GM23248 (cell line): ENCODE measurements around the gene DCUN1D1. TPM values are rescaled to one million over a fixed set of nuclear protein-coding genes. Genes with fewer than 3 reads are reported as not detected.

Source experiments
- DNase-seq: peaks from one replicate; pipeline ENCODE4 v3.0.0-alpha.2; 2015
- H2AFZ ChIP-seq: fragments of 200-600 bp; sonication (generic); 2 replicates; pipeline ENCODE4 v1.6.1; 2016; ENCODE audit warnings: antibody characterized with exemption
- H3F3A ChIP-seq: fragments of 200-600 bp; sonication (generic); 2 replicates; pipeline ENCODE4 v1.6.1; 2016; ENCODE audit warnings: mild to moderate bottlenecking, antibody characterized with exemption, mixed run types; ENCODE audit not compliant: insufficient read depth
- H3K27ac ChIP-seq: fragments of 200-600 bp; sonication (generic); 2 replicates; pipeline ENCODE4 v1.5.1; 2016; ENCODE audit warnings: mild to moderate bottlenecking
- H3K27me3 ChIP-seq: fragments of 200-600 bp; sonication (generic); replicated peaks from 2 replicates; pipeline ENCODE4 v1.6.1; 2016; ENCODE audit warnings: mild to moderate bottlenecking; ENCODE audit not compliant: insufficient read depth
- H3K36me3 ChIP-seq: fragments of 200-600 bp; sonication (generic); 2 replicates; pipeline ENCODE4 v1.6.1; 2016; ENCODE audit warnings: low read depth, mild to moderate bottlenecking
- H3K4me1 ChIP-seq: fragments of 200-600 bp; sonication (generic); 2 replicates; pipeline ENCODE4 v1.6.1; 2016; ENCODE audit warnings: mild to moderate bottlenecking; ENCODE audit not compliant: insufficient read depth
- H3K4me2 ChIP-seq: fragments of 200-600 bp; sonication (generic); one replicate; pipeline ENCODE4 v1.6.1; 2016; ENCODE audit warnings: mild to moderate bottlenecking; ENCODE audit not compliant: unreplicated experiment
- H3K4me3 ChIP-seq: fragments of 200-600 bp; sonication (generic); 2 replicates; pipeline ENCODE4 v1.5.1; 2016; ENCODE audit warnings: mild to moderate bottlenecking
- H3K79me2 ChIP-seq: fragments of 200-600 bp; sonication (generic); 2 replicates; pipeline ENCODE4 v1.6.1; 2016; ENCODE audit warnings: mild to moderate bottlenecking; ENCODE audit not compliant: insufficient read depth
- H3K9ac ChIP-seq: fragments of 200-600 bp; sonication (generic); 2 replicates; pipeline ENCODE4 v1.6.1; 2016; ENCODE audit warnings: mild to moderate bottlenecking
- H3K9me2 ChIP-seq: fragments of 200-600 bp; sonication (generic); 2 replicates; pipeline ENCODE4 v1.6.1; 2016; ENCODE audit warnings: mixed run types, mild to moderate bottlenecking, moderate library complexity; ENCODE audit not compliant: insufficient read depth
- H3K9me3 ChIP-seq: fragments of 200-600 bp; sonication (generic); one replicate; pipeline ENCODE4 v1.6.1; 2017; ENCODE audit warnings: low read depth
- H4K20me1 ChIP-seq: fragments of 200-600 bp; sonication (generic); 2 replicates; pipeline ENCODE4 v1.6.0; 2016; ENCODE audit not compliant: insufficient read depth
- EZH2 ChIP-seq: fragments of 200-600 bp; sonication (generic); IDR thresholded peaks from 2 replicates; pipeline ENCODE4 v1.6.1; 2018; ENCODE audit warnings: antibody characterized with exemption, mild to moderate bottlenecking; ENCODE audit not compliant: insufficient read depth, poor library complexity, severe bottlenecking
- EZH2phosphoT487 ChIP-seq: fragments of 200-600 bp; sonication (generic); IDR thresholded peaks from 2 replicates; pipeline ENCODE4 v1.6.1; 2018; ENCODE audit warnings: antibody characterized with exemption, moderate library complexity, mild to moderate bottlenecking, low read depth; ENCODE audit not compliant: insufficient read depth
- WGBS, 2 experiments: methylation state at CpG; one replicate each; pipeline ENCODE4 v1.1.6; 2015 to 2017; ENCODE audit warnings: low lambda C conversion rate in 2 of 2, low coverage in 1 of 2; ENCODE audit errors: missing lambda C conversion rate in 2 of 2; 5-methylcytosine and 5-hydroxymethylcytosine counted together
- in situ Hi-C: fragments of 300-500 bp; cut with MboI; formaldehyde crosslinking; loops from 2 replicates; pipeline ENCODE4 v1.15.0; 2020
- polyA plus RNA-seq: library from polyadenylated mRNA; unstranded; fragments of >200 nt; fragmentation: Nextera tagmentation; extraction: Ambion mirVana; gene quantifications from 2 replicates; pipeline ENCODE4 v1.2.1, GENCODE V29; 2016
- total RNA-seq: library from RNA; depleted of rRNA; stranded (reverse); fragments of >200 nt; shearing (Covaris generic); gene quantifications from 2 replicates; pipeline ENCODE4 v1.2.3, GENCODE V29; 2014

Gene DCUN1D1
- total and polyA plus RNA-seq, 2 experiments from 2014 or later: 28.5 to 31.7 TPM

DNA sequence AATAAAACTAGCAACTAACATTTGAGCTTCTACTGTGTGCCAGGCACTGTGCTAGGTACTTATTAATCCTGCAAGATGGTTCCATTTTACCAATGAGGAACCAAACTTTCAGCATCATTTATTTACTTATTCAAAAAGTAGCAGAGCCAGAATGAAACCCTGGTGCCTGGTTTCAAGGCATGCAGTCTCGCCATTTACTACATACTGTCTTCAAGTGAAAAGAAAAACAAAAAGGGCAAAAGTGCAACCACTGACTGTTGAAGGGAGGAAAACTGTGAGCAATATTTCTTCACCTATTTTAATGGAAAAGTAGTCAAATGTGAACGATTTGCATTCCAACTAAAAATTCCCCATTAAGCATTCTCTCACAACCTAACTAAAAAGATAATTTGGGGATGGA is 8.7 kb downstream of the DCUN1D1 start:
- Histone ChIP-seq H3K4me2 (no peak overlapping the region), H3K79me2 (peaks cover 100% of the 10 kb centered on the region), H3K4me1 (peaks cover 18% of the 10 kb centered on the region), H4K20me1 (no peaks in the 10 kb centered on the region), H3K27ac (no peak overlapping the region), H3K9ac (no peak overlapping the region), H2AFZ (no peak overlapping the region), H3K36me3 (no peaks in the 10 kb centered on the region), H3F3A (no peaks in the 10 kb centered on the region), H3K9me2 (no peaks in the 10 kb centered on the region), H3K4me3 (no peak overlapping the region), H3K9me3 (no peaks in the 10 kb centered on the region), H3K27me3 (no peaks in the 10 kb centered on the region)
- in situ Hi-C loops: no loop called here
- no peak for DNase-seq
- TF ChIP-seq EZH2phosphoT487: no peak
- TF ChIP-seq EZH2: no peak
- 95 to 100% methylated on average over 2 of the region's 2 CpGs for WGBS, 2 experiments

DNA sequence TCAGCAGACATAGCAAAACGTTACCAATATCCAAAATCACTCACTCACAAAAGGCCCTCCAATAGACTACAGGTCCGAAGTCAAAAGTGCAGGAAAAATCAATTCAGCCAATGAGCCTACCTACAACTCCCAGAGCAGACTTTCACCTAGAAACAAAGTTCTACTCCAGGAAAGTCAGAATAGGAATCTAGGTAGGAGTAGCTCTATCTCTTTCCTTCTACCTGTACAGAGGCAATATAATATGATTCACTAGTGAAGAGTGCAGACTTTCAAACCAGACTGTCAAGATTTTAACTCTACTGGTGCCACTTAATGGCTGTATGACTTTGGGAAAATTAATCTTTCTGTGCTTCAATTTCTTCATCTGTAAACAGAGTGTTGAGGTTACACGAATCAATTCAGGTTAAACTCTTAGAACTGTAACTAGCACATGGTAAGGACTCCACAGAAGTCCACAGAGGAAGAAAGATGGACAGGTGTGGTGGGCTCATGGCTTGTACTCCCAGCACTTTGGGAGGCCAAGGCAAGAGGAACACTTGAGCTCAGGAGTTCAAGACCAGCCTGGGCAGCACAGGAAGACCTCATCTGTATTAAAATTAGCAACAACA is 9.4 kb downstream of the DCUN1D1 start:
- Histone ChIP-seq H3F3A (no peaks in the 10 kb centered on the region), H3K36me3 (no peaks in the 10 kb centered on the region), H4K20me1 (no peaks in the 10 kb centered on the region), H3K79me2 (peaks cover 100% of the 10 kb centered on the region), H3K27ac (no peak overlapping the region), H3K4me2 (no peak overlapping the region), H3K4me1 (peaks cover 18% of the 10 kb centered on the region), H3K4me3 (no peak overlapping the region), H2AFZ (no peak overlapping the region), H3K9me2 (no peaks in the 10 kb centered on the region), H3K27me3 (no peaks in the 10 kb centered on the region), H3K9me3 (no peaks in the 10 kb centered on the region), H3K9ac (no peak overlapping the region)
- TF ChIP-seq EZH2phosphoT487: no peak
- no peak for TF ChIP-seq EZH2
- in situ Hi-C loops: no loop called here
- DNase-seq: no peak
- 89 to 91% methylated on average over 3 of the region's 3 CpGs for WGBS, 2 experiments

DNA sequence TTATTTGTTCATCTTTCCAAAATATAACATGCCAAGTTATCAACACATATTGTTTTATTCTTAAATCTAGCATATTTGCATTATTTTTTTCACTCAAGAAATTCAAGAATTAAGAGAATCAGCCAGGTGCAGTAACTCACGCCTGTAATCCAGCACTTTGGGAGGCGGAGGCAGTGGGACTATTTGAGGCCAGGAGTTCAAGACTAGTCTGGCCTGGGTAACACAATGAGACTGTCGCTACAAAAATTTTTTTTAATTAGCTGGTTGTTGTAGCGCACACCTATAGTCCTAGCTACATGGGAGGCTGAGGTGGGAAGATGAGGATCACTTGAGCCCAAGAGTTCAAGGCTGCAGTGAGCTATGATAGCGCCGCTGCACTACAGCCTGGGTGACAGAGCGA is 10.5 kb downstream of the DCUN1D1 start:
- DNase-seq: no peak
- TF ChIP-seq EZH2phosphoT487 (no peak), EZH2 (no peak)
- Histone ChIP-seq H4K20me1 (no peaks in the 10 kb centered on the region), H3K27ac (peak overlapping the region; percentile 49), H3K4me2 (peak overlapping the region; percentile 57), H3F3A (no peaks in the 10 kb centered on the region), H3K9me3 (no peaks in the 10 kb centered on the region), H3K36me3 (no peaks in the 10 kb centered on the region), H3K9ac (no peak overlapping the region), H3K79me2 (peaks cover 100% of the 10 kb centered on the region), H3K9me2 (no peaks in the 10 kb centered on the region), H3K27me3 (no peaks in the 10 kb centered on the region), H3K4me1 (peaks cover 18% of the 10 kb centered on the region), H3K4me3 (no peak overlapping the region), H2AFZ (no peak overlapping the region)
- WGBS, 2 experiments: 89 to 90% methylated on average over 7 of the region's 7 CpGs
- in situ Hi-C loops: no loop called here

DNA sequence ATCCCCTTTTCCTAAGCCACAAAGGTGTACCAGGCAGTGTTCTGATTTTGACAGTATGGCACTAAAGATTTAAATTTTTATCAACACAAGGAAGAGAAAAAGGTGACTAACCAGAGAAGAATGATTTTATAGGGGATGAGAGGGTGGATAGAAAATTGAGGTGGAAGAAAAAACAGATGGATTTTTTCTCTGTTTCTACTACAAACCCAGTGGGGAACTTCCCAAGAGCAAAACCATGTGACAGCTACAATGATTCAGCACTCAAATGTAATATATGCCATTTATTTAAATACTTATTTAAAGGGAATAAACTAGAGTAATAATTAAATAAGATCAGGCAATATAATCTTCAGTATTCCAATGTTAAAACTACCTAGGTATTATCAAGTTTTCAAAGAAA is 11.1 kb downstream of the DCUN1D1 start:
- H2AFZ ChIP-seq: no peak overlapping the region
- TF ChIP-seq EZH2 (no peak), EZH2phosphoT487 (no peak)
- peak overlapping the region; percentile 49 for H3K27ac ChIP-seq
- no peaks in the 10 kb centered on the region for H4K20me1 ChIP-seq
- peak overlapping the region; percentile 57 for H3K4me2 ChIP-seq
- H3K36me3 ChIP-seq: no peaks in the 10 kb centered on the region
- H3K4me3 ChIP-seq: no peak overlapping the region
- peaks cover 18% of the 10 kb centered on the region for H3K4me1 ChIP-seq
- H3K9me3 ChIP-seq: no peaks in the 10 kb centered on the region
- H3K27me3 ChIP-seq: no peaks in the 10 kb centered on the region
- DNase-seq: peak; percentile 63
- peaks cover 100% of the 10 kb centered on the region for H3K79me2 ChIP-seq
- H3F3A ChIP-seq: no peaks in the 10 kb centered on the region
- no peaks in the 10 kb centered on the region for H3K9me2 ChIP-seq
- H3K9ac ChIP-seq: no peak overlapping the region
- in situ Hi-C loops: no loop called here
